NCI-H1694 treated with DMSO at 0.1 percent for 48 hours (cell line): ENCODE results near the gene TMEM255B.
A peak's percentile ranks its signal among the peaks of the same experiment; 100 is the strongest.
"Not testable (repeated sequence)": the region's sequence is repeated elsewhere in the genome, so short reads cannot be mapped to it uniquely, and the experiment has no call there.

Source experiments
- DNase-seq: peaks from one replicate; lab custom pipeline; 2025; lab: John Stamatoyannopoulos, UW

The TMEM255B gene

DNA sequence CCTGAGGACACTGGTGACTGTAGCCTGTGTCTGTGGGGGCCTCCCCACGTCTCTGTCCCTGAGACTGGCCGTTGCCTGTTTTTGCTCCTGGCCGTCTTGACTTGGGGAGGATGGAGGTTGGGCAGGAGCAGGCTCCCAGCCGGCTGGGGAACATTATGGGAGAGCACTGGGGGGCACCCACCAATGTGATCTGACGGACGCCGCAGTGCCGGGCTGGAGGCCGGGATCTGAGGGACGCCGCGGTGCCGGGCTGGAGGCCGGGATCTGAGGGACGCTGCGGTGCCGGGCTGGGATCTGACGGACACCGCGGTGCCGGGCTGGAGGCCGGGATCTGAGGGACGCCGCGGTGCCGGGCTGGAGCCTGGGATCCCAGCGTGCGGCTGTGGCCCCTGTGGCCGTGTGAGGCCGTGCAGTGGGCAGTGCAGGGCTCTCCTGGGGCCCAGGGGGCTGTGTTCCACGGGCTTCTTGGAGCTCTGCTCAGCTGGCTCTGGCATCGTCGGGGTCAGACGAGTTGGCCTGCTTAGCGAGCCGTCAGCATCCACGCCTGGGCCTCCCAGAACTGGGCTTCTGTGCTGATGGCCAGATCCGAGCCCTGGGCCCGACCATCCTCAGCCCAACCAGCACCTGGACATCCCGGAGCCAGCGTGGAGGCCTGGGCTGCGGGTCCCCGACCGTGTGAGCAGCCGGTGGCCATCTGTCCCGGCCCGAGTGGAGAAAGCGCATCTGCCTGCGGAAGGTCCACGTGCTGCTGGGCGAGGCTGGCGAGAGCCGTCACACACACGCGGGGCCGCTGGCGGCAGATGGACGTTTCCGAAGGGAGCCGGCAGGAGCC is 59.0 kb downstream of the TMEM255B start:
- DNase-seq, result no peak

DNA sequence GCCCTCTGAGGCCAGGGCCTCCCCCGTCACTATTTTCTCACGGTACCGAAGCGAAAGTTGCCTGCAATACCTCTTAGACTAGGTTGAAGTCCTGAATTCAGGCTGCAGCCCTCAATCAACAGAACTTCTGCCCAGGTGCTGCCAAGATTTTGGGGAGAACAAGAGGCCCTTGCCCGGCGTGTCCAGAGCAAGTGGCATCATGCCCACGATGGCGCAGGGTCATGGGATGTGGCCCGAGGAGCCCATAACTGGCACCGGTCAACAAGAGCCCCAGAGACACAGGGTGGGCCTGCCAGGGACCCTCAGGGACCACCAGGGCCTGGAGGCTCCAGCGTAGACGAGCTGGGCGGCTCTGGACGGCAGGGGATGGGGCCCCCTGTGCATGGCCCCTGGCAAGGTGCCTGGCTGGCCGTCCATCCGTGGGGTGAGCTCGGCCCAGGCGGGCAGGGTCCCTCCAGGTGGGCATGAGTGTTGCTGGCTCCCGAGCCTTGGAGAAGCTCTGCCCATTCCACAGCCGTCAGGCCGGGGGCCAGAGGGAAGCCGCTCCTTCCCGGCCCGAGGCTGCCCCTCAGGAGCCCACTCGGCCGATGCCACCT is 59.8 kb downstream of the TMEM255B start:
- DNase-seq, result no peak

DNA sequence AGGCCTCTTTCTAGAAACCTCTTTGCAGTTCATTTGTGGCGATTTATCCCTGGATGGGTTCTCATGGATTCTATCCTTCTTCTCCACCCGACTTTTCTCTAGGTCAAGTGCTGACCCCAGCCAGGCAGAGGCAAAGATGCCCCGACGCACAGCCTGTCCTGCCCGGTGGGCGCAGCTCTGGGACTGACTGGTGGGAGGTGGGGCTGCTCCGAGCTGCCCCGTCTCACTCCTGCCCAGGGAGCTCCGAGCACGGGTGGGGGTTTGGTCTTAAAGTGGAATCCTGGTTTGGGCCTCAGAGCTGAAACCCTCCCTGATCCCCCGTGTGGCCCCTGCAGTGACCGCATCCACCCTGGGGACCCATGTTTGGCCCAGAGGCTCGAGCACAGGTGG is 60.3 kb downstream of the TMEM255B start:
- DNase-seq, result no peak

DNA sequence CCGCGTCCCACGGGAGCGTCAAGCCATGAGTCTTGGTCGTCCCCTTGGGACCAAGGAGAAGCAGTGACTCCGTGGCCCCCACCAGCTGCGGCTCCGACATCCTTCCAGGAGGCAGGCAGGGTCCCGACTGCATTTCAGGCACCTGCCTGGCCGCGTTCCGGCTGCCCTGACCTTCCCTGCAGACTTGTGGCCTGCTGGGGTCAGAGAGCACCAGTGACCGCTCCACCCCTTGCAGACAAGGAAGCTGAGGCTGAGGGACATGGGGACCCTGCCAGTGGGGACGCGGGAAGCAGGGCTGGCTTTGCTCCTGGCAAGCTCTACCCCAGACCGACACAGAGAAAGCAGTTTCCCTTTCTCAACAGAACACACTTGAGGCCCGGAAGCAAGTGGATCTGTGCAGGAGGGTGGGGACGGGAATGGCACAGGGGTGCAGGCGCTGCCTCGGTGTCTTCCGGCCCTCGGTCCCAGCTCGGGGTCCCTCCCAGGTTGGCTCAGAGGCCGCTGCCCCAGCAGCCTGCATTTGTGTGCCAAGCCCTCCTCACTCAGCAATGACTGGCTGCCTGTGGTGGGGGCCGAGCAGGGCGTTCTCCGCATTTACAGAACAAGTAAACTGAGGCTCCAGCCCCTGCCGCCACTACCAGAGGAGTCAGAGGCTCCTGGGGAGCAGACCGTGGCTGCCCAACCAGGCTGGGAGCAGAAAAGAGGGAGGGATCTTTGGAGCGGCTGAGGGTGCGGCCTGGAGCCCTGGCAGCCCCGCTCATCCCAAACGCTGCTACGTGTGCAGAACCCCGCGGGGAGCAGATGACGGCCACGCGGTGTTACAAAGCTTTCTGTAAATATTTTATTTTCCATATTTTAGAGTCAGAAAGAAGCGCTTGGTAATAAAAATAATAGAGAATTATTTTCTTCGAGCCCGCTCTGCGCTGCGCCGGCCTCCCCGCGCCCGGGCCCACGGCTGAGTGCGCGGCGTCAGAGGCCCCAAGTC is 61.0 kb downstream of the TMEM255B start:
- DNase-seq, result no peak

DNA sequence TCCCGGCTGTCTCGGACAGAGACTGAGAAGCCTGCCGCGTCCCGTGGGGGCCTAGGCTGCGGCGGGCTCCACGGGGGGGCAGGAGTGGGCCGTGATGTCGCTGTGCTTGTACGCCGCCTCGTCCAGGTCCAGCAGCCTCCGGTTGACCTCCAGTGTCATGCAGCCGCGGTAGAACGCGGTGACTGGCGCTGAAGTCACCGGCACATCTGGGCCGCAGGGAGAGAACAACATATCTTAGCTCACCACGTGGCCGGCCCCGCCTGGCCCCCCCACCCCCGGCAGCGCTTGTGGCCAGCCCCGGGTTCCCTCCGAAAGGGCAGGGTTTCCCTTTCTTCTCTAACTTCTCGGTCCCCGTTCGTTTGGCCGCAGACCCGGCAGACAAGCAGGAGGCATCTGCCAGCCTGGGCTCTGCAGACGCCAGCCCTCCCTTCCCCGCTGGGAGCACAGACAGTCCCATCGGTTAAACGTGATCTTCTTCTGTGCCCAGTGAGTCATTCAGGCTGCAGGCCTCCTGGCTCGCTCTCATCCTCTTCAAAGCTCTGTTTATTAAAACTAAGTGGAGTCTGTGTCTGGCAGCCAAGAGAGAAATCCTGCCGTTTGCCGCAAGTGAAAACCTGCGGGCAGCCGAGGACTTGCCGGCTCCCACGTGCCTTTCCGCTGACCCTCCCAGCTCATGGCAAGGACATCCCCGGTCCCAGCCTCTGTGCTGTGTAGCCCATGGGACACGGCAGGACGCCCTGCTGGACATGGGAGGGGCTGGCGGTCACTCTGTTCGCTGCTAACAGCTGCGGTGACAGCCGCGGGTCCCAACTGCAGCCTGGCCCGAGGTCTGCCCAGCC is 62.0 kb downstream of the TMEM255B start:
- peak; percentile 95 for DNase-seq

DNA sequence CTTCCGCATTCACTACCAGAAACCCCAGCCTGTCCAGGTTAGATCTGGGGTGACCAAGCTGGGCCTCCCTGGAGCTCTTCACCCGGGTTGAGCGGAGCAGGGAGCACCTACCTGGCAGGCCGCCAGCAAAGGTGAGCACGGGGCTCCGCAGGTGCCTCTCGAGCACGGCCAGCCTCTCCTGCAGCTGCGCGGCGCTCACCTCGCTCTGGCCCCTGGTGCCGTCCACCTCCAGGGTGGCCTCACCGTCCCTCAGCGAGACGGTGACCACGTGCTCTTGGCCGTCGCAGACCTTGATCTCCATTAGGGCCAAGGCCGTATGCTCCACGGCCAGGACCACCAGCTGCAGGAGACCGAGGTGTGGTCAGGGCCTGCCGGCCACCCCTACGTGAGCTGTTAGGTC is 62.8 kb downstream of the TMEM255B start:
- DNase-seq, result no peak

DNA sequence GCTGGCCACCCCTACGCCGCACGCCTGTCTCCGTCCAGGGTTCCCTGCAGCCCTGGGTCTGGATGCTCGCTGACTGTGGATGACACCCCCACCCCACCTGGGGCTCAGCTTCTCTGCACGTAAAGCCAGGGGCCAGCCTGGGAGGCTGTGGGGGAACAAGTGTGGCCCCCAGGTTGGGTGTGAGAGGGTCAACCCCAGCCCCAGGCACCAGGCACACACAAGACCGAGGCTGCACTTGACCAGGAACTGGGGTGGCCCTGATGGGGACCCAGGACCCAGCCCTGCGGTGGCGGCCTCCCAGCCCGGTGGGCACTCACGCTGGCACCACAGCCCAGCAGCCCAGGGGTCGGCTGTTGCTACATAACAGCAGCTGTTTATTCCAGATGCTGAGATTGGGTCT is 63.2 kb downstream of the TMEM255B start:
- no peak for DNase-seq

DNA sequence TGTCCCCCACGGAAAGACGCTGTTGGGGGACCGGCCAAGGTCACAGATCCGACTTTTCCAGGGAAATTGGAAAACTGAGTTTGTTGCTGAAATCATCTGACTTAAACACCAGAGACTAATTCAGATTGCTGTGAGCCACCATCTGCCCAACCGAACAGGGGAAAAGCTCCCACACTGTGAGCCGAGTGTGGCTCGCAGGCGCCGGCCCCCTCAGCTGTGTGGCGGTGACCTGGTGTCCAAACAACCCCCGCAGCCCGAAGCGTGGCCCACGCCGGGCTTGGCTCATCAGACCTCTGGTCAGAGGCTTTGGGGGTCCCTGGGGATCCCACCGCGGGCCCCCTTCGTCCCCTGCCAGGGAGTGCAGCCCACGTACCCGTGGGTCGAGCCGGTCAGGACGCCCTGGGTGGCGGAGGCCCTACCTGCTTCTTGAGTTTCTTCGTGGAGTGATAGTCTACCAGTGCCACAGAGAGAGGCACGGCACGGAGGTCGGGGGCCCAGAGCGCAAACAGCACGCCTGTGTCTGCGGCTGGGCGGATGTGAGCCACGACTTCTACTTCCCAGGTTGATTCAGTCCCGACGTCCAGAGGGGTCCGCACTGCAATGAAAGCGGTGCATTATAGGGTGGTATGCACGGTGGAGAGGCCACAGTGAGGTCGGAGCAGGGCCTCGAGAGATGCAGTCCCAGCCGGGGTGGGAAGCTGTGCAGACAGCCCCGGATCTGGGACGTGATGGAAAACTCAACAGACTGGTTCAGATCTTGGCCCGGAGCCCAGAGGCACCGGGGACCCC is 64.1 kb downstream of the TMEM255B start:
- no peak for DNase-seq

DNA sequence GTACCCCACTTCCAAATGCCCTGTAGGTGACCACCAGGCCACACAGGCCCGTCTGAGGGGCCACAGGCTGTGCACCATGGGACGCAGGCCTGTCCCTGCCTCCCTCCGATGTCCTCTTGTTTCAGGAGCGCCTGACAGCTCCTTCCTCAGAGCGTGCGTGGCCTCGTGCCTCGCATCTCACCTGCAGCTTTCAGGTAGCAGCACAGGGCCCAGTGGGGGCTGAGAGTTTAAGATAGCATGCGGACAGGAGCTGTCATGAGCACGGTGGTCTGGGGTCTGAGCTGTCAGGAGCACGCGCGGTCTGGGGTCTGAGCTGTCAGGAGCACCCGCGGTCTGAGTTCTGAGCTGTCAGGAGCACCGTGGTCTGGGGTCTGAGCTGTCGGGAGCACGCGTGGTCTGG is 64.7 kb downstream of the TMEM255B start:
- no peak for DNase-seq

DNA sequence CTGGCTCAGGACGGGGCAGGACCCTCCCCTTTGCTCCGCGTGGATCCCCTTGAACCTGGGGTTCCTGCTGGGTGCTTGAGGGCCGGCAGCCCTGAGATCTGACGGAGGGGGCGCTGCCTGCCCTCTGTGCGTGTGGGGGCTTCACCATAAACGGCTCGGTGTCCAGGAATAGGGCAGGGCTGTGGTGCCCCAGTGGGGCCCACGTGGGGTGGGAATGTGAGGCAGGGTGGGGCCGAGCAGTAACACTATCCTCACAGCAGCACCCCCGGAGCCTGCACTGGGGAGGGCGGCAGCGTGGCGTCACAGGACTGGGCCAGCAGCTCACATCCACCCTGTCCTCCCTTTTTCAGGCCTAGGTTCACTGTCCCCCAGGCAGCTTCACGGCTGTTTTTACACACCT is 66.8 kb downstream of the TMEM255B start:
- DNase-seq, result no peak

DNA sequence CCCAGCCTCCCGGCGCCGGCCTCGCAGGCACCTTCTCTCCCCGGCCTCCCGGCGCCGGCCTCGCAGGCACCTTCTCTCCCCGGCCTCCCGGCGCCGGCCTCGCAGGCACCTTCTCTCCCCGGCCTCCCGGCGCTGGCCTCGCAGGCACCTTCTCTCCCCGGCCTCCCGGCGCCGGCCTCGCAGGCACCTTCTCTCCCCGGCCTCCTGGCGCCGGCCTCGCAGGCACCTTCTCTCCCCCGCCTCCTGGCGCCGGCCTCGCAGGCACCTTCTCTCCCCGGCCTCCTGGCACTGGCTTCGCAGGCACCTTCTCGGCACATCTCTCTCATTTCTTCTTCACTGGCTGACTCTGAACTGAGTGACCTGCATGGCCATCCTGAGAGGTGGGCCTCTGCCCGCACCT is 67.4 kb downstream of the TMEM255B start:
- DNase-seq, result not testable (repeated sequence)

DNA sequence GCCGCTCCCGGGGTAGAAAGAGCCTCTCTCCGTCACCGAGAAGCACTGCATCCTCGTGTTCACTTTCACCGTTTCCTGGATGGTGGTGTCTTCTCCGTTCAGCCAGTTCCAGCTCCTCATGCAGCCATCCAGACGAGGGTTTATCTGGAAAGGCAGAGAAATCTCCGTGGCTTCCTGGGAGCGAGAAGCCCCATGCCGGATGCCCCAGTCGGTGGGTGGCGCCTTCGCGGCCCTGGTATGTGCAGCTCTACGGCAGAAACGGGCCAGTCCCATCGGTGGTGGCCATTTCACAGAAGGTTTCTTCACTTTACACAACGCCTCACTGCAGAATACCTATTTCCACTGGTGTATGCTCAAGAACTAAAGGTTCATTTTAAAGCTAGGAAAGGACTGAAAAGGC is 68.0 kb downstream of the TMEM255B start:
- DNase-seq, result no peak

DNA sequence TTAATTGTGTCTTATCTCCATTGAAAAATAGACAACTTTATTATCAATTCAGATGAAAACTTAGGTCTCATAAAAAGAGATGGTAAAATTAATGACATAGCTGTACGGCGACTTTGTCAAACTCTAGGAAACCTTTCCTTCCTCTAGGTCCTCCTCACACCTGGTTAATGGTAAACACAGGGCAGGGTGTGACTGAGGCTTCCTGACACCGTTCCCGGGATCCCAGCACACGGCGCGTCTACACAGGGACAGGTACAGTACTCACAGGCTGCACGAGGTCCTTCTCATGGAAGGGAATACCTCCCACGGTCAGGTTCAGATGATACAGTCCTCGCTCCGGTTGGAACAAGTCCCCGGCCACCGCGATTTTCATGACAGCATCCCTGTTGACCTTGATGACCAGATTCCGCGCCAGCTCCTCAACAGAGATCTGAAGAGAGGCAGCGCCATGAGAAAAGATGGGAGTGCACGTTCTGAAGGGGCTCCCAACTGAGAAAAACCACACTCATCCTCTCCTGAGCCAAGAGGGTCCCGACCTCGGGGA is 69.3 kb downstream of the TMEM255B start:
- DNase-seq, result no peak

DNA sequence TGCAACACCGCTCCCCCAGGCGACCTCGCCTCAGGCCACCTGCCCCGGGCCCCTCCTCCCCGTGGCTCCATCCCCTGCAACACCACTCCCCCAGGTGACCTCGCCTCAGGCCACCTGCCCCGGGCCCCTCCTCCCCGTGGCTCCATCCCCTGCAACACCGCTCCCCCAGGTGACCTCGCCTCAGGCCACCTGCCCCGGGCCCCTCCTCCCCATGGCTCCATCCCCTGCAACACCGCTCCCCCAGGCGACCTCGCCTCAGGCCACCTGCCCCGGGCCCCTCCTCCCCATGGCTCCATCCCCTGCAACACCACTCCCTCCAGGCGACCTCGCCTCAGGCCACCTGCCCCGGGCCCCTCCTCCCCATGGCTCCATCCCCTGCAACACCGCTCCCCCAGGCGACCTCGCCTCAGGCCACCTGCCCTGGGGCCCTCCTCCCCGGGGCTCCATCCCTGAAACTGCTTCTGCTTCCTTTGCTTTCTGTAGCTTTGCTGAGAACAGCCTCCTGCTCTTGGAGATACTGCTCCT is 71.5 kb downstream of the TMEM255B start:
- DNase-seq, result not testable (repeated sequence)

DNA sequence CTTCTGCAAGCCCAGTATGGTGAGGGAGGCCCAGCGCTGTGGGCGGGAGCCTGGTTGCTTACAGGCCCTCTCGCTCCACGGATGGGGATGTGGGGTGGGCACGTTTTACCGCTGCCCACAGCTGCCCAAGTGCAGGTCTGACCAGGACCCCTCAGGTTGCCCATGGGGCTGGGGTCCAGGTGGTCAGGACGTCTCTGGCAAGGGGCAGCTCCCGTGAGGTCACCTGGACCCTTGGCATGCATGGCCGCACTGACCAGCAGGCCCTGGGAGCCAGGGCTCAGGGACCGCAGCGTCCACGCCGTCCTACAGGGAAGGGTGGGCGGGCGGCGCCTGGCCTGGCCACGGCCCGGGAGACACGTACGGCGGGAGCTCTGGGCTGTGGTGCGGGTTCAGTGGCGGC is 72.0 kb downstream of the TMEM255B start:
- DNase-seq, result no peak

DNA sequence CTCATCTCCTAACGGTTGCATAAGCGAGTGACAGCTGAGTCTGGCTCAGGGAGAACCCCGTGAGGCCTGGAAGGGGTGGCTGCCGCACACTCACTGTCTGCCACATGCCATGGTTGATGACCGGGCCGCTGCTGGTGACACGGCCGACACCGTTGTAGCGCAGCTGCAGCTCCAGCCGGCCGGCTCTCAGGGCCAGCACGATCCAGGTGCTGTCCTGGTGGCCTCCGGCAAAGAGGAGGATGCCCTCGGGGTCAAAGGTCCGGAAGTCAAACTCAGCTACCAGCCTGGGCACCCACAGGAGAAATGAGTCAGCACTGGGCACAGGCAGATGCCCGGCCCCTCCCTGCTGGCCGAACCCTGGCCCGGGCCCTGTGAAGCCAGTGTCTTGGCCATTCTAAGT is 73.2 kb downstream of the TMEM255B start:
- no peak for DNase-seq

DNA sequence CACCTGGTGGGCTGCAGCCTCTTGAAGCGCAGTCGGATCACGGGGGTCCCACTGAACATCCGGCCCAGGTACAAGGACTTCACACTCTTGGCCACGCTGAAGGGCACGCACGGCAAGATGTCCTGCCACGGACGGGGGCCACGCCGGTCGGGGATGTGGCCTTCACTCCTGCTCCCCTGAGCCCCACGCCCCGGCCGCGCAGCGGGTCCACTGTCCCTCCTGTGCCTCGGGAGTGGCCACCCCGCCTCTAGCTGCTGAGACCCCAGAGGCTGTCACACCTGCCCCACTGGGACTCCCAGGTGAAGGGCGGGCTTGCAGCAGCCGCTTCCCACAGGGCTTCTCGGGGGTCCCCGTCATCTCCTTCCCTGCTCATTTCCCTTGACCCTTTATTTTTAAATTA is 73.6 kb downstream of the TMEM255B start:
- no peak for DNase-seq

DNA sequence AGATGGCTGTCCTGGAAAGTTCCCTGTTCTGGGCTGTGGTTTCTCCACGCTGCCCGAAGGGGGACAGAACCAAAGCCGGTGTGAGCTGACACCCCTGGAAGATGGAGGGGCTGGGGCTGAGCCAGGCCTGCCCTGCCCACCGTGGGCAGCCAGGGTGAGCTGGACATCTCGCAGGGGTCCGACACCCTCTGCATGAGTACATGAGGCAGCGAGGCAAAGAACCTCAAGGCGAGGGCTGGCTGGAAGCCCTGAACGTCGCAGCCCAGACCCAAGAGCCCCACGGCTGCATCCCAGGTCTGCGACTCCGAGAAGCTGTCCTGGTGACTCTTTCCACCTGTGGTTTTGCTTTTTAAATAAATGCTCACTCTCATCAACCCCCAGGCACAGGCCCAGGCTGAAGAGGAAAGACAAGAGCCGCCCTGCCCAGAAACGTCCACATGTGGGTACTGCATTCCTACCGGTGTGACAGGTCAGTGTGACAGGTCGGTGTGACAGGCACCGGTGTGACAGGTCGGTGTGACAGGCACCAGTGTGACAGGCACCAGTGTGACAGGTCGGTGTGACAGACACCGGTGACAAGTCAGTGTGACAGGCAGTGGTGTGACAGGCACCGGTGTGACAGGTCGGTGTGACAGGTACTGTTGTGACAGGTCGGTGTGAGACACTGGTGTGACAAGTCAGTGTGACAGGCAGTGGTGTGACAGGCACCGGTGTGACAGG is 74.2 kb downstream of the TMEM255B start:
- no peak for DNase-seq

DNA sequence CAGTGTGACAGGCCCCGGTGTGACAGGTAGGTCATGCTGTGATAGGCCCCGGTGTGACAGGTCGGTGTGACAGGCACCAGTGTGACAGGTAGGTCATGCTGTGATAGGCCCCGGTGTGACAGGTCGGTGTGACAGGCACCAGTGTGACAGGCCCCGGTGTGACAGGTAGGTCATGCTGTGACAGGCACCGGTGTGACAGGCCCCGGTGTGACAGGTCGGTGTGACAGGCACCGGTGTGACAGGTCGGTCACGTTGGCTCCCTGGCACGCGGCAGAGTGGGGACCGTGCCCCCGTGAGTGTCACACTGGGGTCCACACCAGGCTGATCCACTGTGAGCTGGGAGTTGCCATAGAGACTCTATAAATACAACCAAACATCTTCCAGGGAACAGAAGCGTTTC is 75.0 kb downstream of the TMEM255B start:
- DNase-seq, result not testable (repeated sequence)
